T-helper 22 cell (primary cell): ENCODE measurements around the gene CYB5RL.

Source experiments
- DNase-seq: peaks from one replicate; pipeline ENCODE4 v3.0.0-alpha.2; 2020; ENCODE audit warnings: low read depth

The CYB5RL gene

GRCh38 chr1:54159733-54160316 lies 40.0 kb downstream of the CYB5RL start:
- DNase-seq: no peak

- no peak for DNase-seq
These were observed 41.8 kb downstream of the CYB5RL start for GRCh38 chr1:54158071-54158470.

- no peak for DNase-seq
These were observed 42.4 kb downstream of the CYB5RL start for GRCh38 chr1:54157401-54157800.

GRCh38 chr1:54156986-54157385 lies 42.8 kb downstream of the CYB5RL start:
- no peak for DNase-seq

GRCh38 chr1:54156201-54156600 lies 43.6 kb downstream of the CYB5RL start:
- DNase-seq: no peak

GRCh38 chr1:54153535-54154439 lies 46.0 kb downstream of the CYB5RL start:
- no peak for DNase-seq

GRCh38 chr1:54152696-54153095 lies 47.1 kb downstream of the CYB5RL start, which contains the start of gene CDCP2:
CDCP2 (minus strand) TSS chr1:54153000; CDS start chr1:54152922, 78 bp downstream.
- no peak for DNase-seq

GRCh38 chr1:54151013-54151412 lies 48.8 kb downstream of the CYB5RL start:
- no peak for DNase-seq
